ENCODE data around the gene DNMT3L.

- no peak for TF ChIP-seq CTCF (IDR thresholded peaks at IDR 0.05; ENCODE audit: insufficient read depth, low read depth, low read length)
- TF ChIP-seq EZH2 (IDR thresholded peaks at IDR 0.05; ENCODE audit: insufficient read depth, low read length) = no peak
Measured at GRCh38 chr21:44253832-44254710, 7.6 kb downstream of the DNMT3L start.

All from astrocyte (in vitro differentiated cells and primary cell).